Fibroblast of lung (primary cell): ENCODE measurements around the gene PCDHGB4.

ENCODE experiments used
- CTCF ChIP-seq, 2 donors: IDR thresholded peaks in 1 of 2; conservative IDR thresholded peaks in 1 of 2; 1 replicate in 1 of 2; 2 replicates in 1 of 2; pipeline ENCODE4 v1.5.1; 2011 to 2012; ENCODE audit warnings: low read length in 2 of 2, control low read depth in 1 of 2, inconsistent platforms in 1 of 2, low read depth in 1 of 2, mild to moderate bottlenecking in 1 of 2
- EZH2 ChIP-seq: IDR thresholded peaks from 2 replicates; pipeline ENCODE4 v1.5.1; 2012; ENCODE audit warnings: low read length, control low read depth, mild to moderate bottlenecking; ENCODE audit errors: missing control alignments

GRCh38 chr5:141349917-141350619 is 37.4 kb upstream of the PCDHGB4 start, which contains the start of gene PCDHGB1:
- TF ChIP-seq CTCF (conservative IDR thresholded peaks at IDR 0.05 in 1 of 2, IDR thresholded peaks at IDR 0.05 in 1 of 2; ENCODE audit: low read depth in 1 of 2, low read length in 2 of 2) (peak; percentile 53 to 60), EZH2 (no peak)
